Hepatocyte (in vitro differentiated cells): Measurements from ENCODE around the gene TELO2. TPM values are rescaled to one million over a fixed set of nuclear protein-coding genes. Genes with fewer than 3 reads are reported as not detected.

Experiments used
- DNase-seq: peaks from one replicate; pipeline ENCODE4 v3.0.0-alpha.2; 2016; ENCODE audit warnings: low spot score
- H2AFZ ChIP-seq: fragments of 200-600 bp; sonication (generic); 2 replicates; pipeline ENCODE4 v1.6.0; 2016; ENCODE audit warnings: antibody characterized with exemption, mild to moderate bottlenecking
- H3K27ac ChIP-seq: fragments of 200-600 bp; sonication (generic); 2 replicates; pipeline ENCODE4 v1.5.1; 2016; ENCODE audit warnings: mild to moderate bottlenecking
- H3K27me3 ChIP-seq: fragments of 200-600 bp; sonication (generic); 2 replicates; pipeline ENCODE4 v1.6.1; 2016
- H3K36me3 ChIP-seq: fragments of 200-600 bp; sonication (generic); replicated peaks from 2 replicates; pipeline ENCODE4 v1.5.1; 2016; ENCODE audit warnings: low read depth; ENCODE audit not compliant: insufficient read depth
- H3K4me1 ChIP-seq: fragments of 200-600 bp; sonication (generic); 2 replicates; pipeline ENCODE4 v1.5.1; 2016; ENCODE audit warnings: mild to moderate bottlenecking, moderate library complexity; ENCODE audit not compliant: insufficient read depth
- H3K4me2 ChIP-seq: fragments of 200-600 bp; sonication (generic); 2 replicates; pipeline ENCODE4 v1.6.0; 2016
- H3K4me3 ChIP-seq: fragments of 200-600 bp; sonication (generic); 2 replicates; pipeline ENCODE4 v1.5.1; 2016; ENCODE audit warnings: mild to moderate bottlenecking
- H3K79me2 ChIP-seq: fragments of 200-600 bp; sonication (generic); 2 replicates; pipeline ENCODE4 v1.6.0; 2017; ENCODE audit warnings: mild to moderate bottlenecking
- H3K9me2 ChIP-seq: fragments of 200-600 bp; sonication (generic); replicated peaks from 2 replicates; pipeline ENCODE4 v1.6.0; 2017; ENCODE audit warnings: mild to moderate bottlenecking; ENCODE audit not compliant: insufficient read depth
- H3K9me3 ChIP-seq: fragments of 200-600 bp; sonication (generic); 2 replicates; pipeline ENCODE4 v1.5.1; 2016; ENCODE audit warnings: low read depth, mild to moderate bottlenecking
- H4K20me1 ChIP-seq: fragments of 200-600 bp; sonication (generic); 2 replicates; pipeline ENCODE4 v1.6.0; 2016; ENCODE audit warnings: mild to moderate bottlenecking; ENCODE audit not compliant: insufficient read depth, poor library complexity, severe bottlenecking
- CTCF ChIP-seq: fragments of 200-600 bp; sonication (generic); IDR thresholded peaks from 2 replicates; pipeline ENCODE4 v1.5.1; 2016; ENCODE audit warnings: antibody characterized with exemption, mild to moderate bottlenecking; ENCODE audit not compliant: poor library complexity
- EZH2 ChIP-seq: fragments of 200-600 bp; sonication (generic); IDR thresholded peaks from 2 replicates; pipeline ENCODE4 v1.6.1; 2016; ENCODE audit warnings: antibody characterized with exemption, mild to moderate bottlenecking, borderline replicate concordance
- EZH2phosphoT487 ChIP-seq: fragments of 200-600 bp; sonication (generic); IDR thresholded peaks from one replicate; pipeline ENCODE4 v1.6.1; 2018; ENCODE audit warnings: antibody characterized with exemption, mild to moderate bottlenecking, low read depth, moderate library complexity; ENCODE audit not compliant: unreplicated experiment, severe bottlenecking
- WGBS: methylation state at CpG from one replicate; pipeline ENCODE4 v1.1.6; 2016; ENCODE audit warnings: low lambda C conversion rate; ENCODE audit errors: missing lambda C conversion rate; 5-methylcytosine and 5-hydroxymethylcytosine counted together
- polyA plus RNA-seq: library from polyadenylated mRNA; unstranded; fragments of >200 nt; fragmentation: Nextera tagmentation; extraction: Ambion mirVana; gene quantifications from 2 replicates; pipeline ENCODE4 v1.2.1, GENCODE V29; 2016
- total RNA-seq: library from RNA; depleted of rRNA; stranded (reverse); fragments of >200 nt; gene quantifications from 2 replicates; pipeline ENCODE4 v1.2.3, GENCODE V29; 2014

Gene TELO2
- total and polyA plus RNA-seq, 2 experiments from 2014 or later: 22.8 to 50.9 TPM

GRCh38 chr16:1456951-1457350 lies 36.2 kb upstream of the TELO2 start:
- H3K9me3 ChIP-seq: no peaks in the 10 kb centered on the region
- H3K36me3 ChIP-seq: no peaks in the 10 kb centered on the region
- no peaks in the 10 kb centered on the region for H4K20me1 ChIP-seq
- no peak overlapping the region for H3K27ac ChIP-seq
- H3K4me2 ChIP-seq: no peak overlapping the region
- no peaks in the 10 kb centered on the region for H3K27me3 ChIP-seq
- TF ChIP-seq CTCF (no peak), EZH2 (no peak), EZH2phosphoT487 (no peak)
- DNase-seq: no peak
- 95% methylated on average over 16 of the region's 16 CpGs for WGBS
- no peak overlapping the region for H2AFZ ChIP-seq
- H3K9me2 ChIP-seq: no peaks in the 10 kb centered on the region
- H3K4me3 ChIP-seq: no peak overlapping the region
- no peaks in the 10 kb centered on the region for H3K79me2 ChIP-seq
- no peaks in the 10 kb centered on the region for H3K4me1 ChIP-seq

DNA sequence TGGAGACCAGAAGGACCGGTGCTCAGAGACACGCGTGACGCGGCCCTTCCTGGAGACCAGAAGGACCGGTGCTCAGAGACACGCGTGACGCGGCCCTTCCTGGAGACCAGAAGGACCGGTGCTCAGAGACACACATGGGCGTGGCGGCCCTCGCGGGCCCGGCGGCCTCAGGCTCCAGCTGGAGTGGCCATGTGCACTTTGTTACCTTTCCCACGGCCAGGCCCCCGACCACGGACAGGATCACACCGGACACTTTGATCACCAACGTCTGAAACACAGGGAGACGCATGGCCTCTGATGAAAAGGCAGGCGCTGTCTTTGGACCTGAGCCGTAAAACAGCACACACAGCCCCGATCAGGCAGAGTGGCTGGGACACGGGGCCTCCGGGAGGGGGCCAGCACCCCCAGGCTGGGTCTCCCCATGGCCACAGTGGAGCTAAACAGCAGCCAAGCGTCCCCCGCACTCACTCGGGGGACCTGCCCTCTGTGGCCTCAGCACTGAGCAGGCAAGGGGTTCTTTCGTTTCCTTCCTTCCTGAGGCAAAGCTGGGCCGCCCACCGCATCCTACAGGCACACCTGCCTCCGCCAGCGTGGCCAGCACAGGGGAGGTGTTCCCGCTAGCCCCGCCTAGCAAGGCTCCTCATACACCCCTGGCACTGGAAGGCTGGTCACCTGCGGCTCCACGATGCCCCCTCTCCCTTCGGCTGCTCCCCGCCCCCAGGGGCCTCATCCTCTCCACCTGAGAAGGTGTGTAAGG lies 35.5 kb upstream of the TELO2 start:
- H3K9me3 ChIP-seq: no peaks in the 10 kb centered on the region
- H3K27me3 ChIP-seq: no peaks in the 10 kb centered on the region
- no peaks in the 10 kb centered on the region for H3K9me2 ChIP-seq
- H3K27ac ChIP-seq: no peak overlapping the region
- H4K20me1 ChIP-seq: no peaks in the 10 kb centered on the region
- TF ChIP-seq EZH2phosphoT487 (no peak), CTCF (no peak), EZH2 (no peak)
- no peaks in the 10 kb centered on the region for H3K4me1 ChIP-seq
- no peak overlapping the region for H3K4me3 ChIP-seq
- no peak overlapping the region for H2AFZ ChIP-seq
- no peaks in the 10 kb centered on the region for H3K79me2 ChIP-seq
- DNase-seq: no peak
- no peaks in the 10 kb centered on the region for H3K36me3 ChIP-seq
- H3K4me2 ChIP-seq: no peak overlapping the region
- 95% methylated on average over 34 of the region's 42 CpGs for WGBS

- Histone ChIP-seq H3K36me3 (no peaks in the 10 kb centered on the region), H3K79me2 (peaks cover 5% of the 10 kb centered on the region), H3K4me3 (no peak overlapping the region), H3K4me2 (no peak overlapping the region), H3K4me1 (no peaks in the 10 kb centered on the region), H2AFZ (no peak overlapping the region), H4K20me1 (no peaks in the 10 kb centered on the region), H3K27ac (no peak overlapping the region), H3K27me3 (no peaks in the 10 kb centered on the region), H3K9me3 (no peaks in the 10 kb centered on the region), H3K9me2 (no peaks in the 10 kb centered on the region)
- WGBS: 96% methylated on average over 26 of the region's 26 CpGs
- TF ChIP-seq EZH2 (no peak), CTCF (no peak), EZH2phosphoT487 (no peak)
- DNase-seq: no peak
Observed at GRCh38 chr16:1458336-1458976, 34.7 kb upstream of the TELO2 start.
